HepG2 (cell line): ENCODE results near the gene THAP3. TPM values are rescaled to one million over a fixed set of nuclear protein-coding genes. Genes with fewer than 3 reads are reported as not detected.

Experiments
- CENPX ChIP-seq: sonication (generic); formaldehyde crosslinking; IDR thresholded peaks from 2 replicates; pipeline ENCODE4 v1.9.0; 2021; ENCODE audit warnings: mild to moderate bottlenecking, missing genetic modification reagents, moderate library complexity
- DR1 ChIP-seq: sonication (generic); formaldehyde crosslinking; IDR thresholded peaks from 2 replicates; pipeline ENCODE4 v1.8.0; 2021; ENCODE audit warnings: mild to moderate bottlenecking, missing genetic modification reagents, inconsistent platforms
- GFI1 ChIP-seq: sonication (generic); formaldehyde crosslinking; IDR thresholded peaks from 2 replicates; pipeline ENCODE4 v1.5.0; 2020; ENCODE audit warnings: missing genetic modification reagents, mild to moderate bottlenecking, borderline replicate concordance
- KLF6 ChIP-seq: IDR thresholded peaks from 2 replicates; pipeline ENCODE4 v1.8.0; 2016; ENCODE audit warnings: missing biosample characterization, missing genetic modification reagents
- KLF9 ChIP-seq: IDR thresholded peaks from 2 replicates; pipeline ENCODE4 v1.6.1; 2016; ENCODE audit warnings: low read depth
- MIXL1 ChIP-seq: IDR thresholded peaks from 2 replicates; pipeline ENCODE4 v1.6.1; 2016
- NFE2L1 ChIP-seq: sonication (generic); formaldehyde crosslinking; IDR thresholded peaks from 2 replicates; pipeline ENCODE4 v1.4.0; 2020; ENCODE audit warnings: missing genetic modification reagents, mild to moderate bottlenecking, borderline replicate concordance
- NFKBIZ ChIP-seq: IDR thresholded peaks from 2 replicates; pipeline ENCODE4 v1.6.1; 2018; ENCODE audit warnings: missing genetic modification reagents, missing compliant biosample characterization
- SMC3 ChIP-seq: IDR thresholded peaks from 2 replicates; pipeline ENCODE4 v1.6.1; 2011; ENCODE audit warnings: low read length, improper control_type of control experiment
- U2AF2 ChIP-seq: fragments of 200-400 bp; formaldehyde crosslinking; IDR thresholded peaks from 2 replicates; pipeline ENCODE4 v1.6.1; 2017; ENCODE audit warnings: low read depth, mild to moderate bottlenecking, low read length
- ZBTB20 ChIP-seq: sonication (generic); formaldehyde crosslinking; IDR thresholded peaks from 2 replicates; pipeline ENCODE4 v1.8.1; 2023; ENCODE audit warnings: missing genetic modification reagents, low read depth, mild to moderate bottlenecking, borderline replicate concordance
- ZFP82 ChIP-seq: sonication (generic); formaldehyde crosslinking; IDR thresholded peaks from 2 replicates; pipeline ENCODE4 v1.5.1; 2020; ENCODE audit warnings: mild to moderate bottlenecking, missing genetic modification reagents, borderline replicate concordance
- ZFY ChIP-seq: sonication (generic); formaldehyde crosslinking; IDR thresholded peaks from 2 replicates; pipeline ENCODE4 v1.4.0; 2020; ENCODE audit warnings: missing genetic modification reagents
- ZMYM3 ChIP-seq: sonication (generic); formaldehyde crosslinking; IDR thresholded peaks from 2 replicates; pipeline ENCODE4 v1.5.1; 2020; ENCODE audit warnings: mild to moderate bottlenecking, missing genetic modification reagents
- ZMYM4 ChIP-seq: sonication (generic); formaldehyde crosslinking; IDR thresholded peaks from 2 replicates; pipeline ENCODE4 v1.8.1; 2023; ENCODE audit warnings: mild to moderate bottlenecking, missing genetic modification reagents
- ZNF160 ChIP-seq: sonication (generic); formaldehyde crosslinking; IDR thresholded peaks from 2 replicates; pipeline ENCODE4 v1.8.0; 2022; ENCODE audit warnings: mild to moderate bottlenecking, inconsistent platforms, missing genetic modification reagents
- ZNF20 ChIP-seq: sonication (generic); formaldehyde crosslinking; IDR thresholded peaks from 2 replicates; pipeline ENCODE4 v1.4.0; 2020; ENCODE audit warnings: mild to moderate bottlenecking, moderate library complexity, missing genetic modification reagents
- ZNF670 ChIP-seq: sonication (generic); formaldehyde crosslinking; IDR thresholded peaks from 2 replicates; pipeline ENCODE4 v1.8.0; 2022; ENCODE audit warnings: mild to moderate bottlenecking, missing genetic modification reagents, borderline replicate concordance
- ZNF724P ChIP-seq: sonication (generic); formaldehyde crosslinking; IDR thresholded peaks from 2 replicates; pipeline ENCODE4 v1.8.0; 2022; ENCODE audit warnings: missing genetic modification reagents, borderline replicate concordance
- ZSCAN31 ChIP-seq: sonication (generic); formaldehyde crosslinking; IDR thresholded peaks from 2 replicates; pipeline ENCODE4 v1.5.0; 2020; ENCODE audit warnings: low read depth, mild to moderate bottlenecking, missing genetic modification reagents
- polyA plus RNA-seq, 8 experiments: library from polyadenylated mRNA; depleted of rRNA in 3 of 8; stranded (reverse) in 7 of 8; unstranded in 1 of 8; fragments of >200 nt; fragmentation: Illumina TruSeq in 4 of 8; extraction: Trizol in 4 of 8; gene quantifications; 2 replicates each; pipeline versions ENCODE4 v1.2.1 to v1.2.3, GENCODE V29; 2011 to 2016; ENCODE audit warnings: low read depth in 4 of 8, missing spikeins in 1 of 8, mixed read lengths in 1 of 8; ENCODE audit not compliant: insufficient read depth in 1 of 8
- total RNA-seq, 5 experiments: library from RNA; depleted of rRNA; stranded (reverse); fragments of >200 nt; fragmentation: Illumina TruSeq; extraction: Trizol; gene quantifications; 2 replicates each; pipeline ENCODE4 v1.2.3, GENCODE V29; 2016; ENCODE audit warnings: low read depth in 1 of 5
- TF ChIP-seq, protein P1 (sequence below): sonication (generic); formaldehyde crosslinking; IDR thresholded peaks from 2 replicates; pipeline ENCODE4 v1.4.0; 2020; ENCODE audit warnings: missing genetic modification reagents, borderline replicate concordance
- TF ChIP-seq, protein P2 (sequence below): sonication (generic); formaldehyde crosslinking; IDR thresholded peaks from 2 replicates; pipeline ENCODE4 v1.4.0; 2020; ENCODE audit warnings: mild to moderate bottlenecking, low read depth, missing genetic modification reagents
- TF ChIP-seq, protein P3 (sequence below): sonication (generic); formaldehyde crosslinking; IDR thresholded peaks from 2 replicates; pipeline ENCODE4 v1.5.1; 2020; ENCODE audit warnings: mild to moderate bottlenecking, missing genetic modification reagents, borderline replicate concordance

The THAP3 gene
- total and polyA plus RNA-seq, 2 of the 13 experiments (the other 11 are each of a cell fraction or from before 2014, with no cell fraction given): 10.3 to 14.9 TPM

DNA sequence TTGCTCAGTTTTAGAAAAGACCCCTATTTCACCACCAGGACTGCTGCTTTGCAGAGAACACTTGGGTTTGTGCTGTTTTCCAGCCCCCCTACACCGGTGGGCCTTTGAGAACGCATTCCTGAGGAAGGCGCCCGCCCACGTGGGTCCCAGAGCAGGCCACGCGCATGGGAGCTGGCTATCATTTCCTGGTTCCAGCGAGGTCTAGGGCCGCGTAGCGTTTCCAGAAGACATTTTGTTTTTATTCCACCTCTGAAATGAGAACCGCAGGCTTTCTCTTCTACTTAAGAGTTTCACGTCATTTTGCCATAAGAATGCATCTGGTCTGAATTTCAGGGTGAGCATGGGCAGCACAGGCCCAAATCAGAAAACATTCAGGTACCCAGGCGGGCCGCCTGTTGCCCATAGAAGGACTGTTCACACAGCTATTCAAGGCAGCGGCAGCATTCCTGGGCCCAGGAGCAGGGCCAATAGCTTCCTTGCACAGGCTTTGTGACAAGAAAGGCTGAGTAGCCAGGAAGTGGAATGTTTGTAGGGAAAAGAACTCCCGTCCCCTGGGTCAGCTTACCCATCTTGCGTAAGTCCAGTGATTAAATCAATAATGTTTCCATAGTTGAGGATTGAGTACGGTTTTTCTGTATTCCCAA is 20.6 kb upstream of the THAP3 start (continued):
- TF ChIP-seq, protein P1, sequence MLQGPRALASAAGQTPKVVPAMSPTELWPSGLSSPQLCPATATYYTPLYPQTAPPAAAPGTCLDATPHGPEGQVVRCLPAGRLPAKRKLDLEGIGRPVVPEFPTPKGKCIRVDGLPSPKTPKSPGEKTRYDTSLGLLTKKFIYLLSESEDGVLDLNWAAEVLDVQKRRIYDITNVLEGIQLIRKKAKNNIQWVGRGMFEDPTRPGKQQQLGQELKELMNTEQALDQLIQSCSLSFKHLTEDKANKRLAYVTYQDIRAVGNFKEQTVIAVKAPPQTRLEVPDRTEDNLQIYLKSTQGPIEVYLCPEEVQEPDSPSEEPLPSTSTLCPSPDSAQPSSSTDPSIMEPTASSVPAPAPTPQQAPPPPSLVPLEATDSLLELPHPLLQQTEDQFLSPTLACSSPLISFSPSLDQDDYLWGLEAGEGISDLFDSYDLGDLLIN: no peak; the same call in 1 of the 2 replicates
- TF ChIP-seq CENPX (CRISPR knock-in tag) (no peak), MIXL1 (CRISPR knock-in tag) (peak; percentile 82), ZMYM4 (CRISPR knock-in tag) (peak; percentile 29; the same call in 1 of the 2 replicates), ZBTB20 (CRISPR knock-in tag) (no peak), ZFP82 (no peak), ZNF724P (CRISPR knock-in tag) (no peak), ZNF20 (CRISPR knock-in tag) (no peak), KLF9 (CRISPR knock-in tag) (0 out of 2 replicates have a peak, but pooled peaks have one; percentile 27), DR1 (peak; percentile 24; the same call in 1 of the 2 replicates), ZNF160 (no peak), KLF6 (CRISPR knock-in tag) (no peak; the same call in 1 of the 2 replicates), NFE2L1 (CRISPR knock-in tag) (no peak), ZSCAN31 (no peak), ZFY (CRISPR knock-in tag) (peak; percentile 84), NFKBIZ (CRISPR knock-in tag) (no peak; the same call in 1 of the 2 replicates), ZMYM3 (CRISPR knock-in tag) (no peak), ZNF670 (CRISPR knock-in tag) (0 out of 2 replicates have a peak, but pooled peaks have one; percentile 22), U2AF2 (no peak), SMC3 (no peak), GFI1 (CRISPR knock-in tag) (no peak)
- TF ChIP-seq, protein P2, sequence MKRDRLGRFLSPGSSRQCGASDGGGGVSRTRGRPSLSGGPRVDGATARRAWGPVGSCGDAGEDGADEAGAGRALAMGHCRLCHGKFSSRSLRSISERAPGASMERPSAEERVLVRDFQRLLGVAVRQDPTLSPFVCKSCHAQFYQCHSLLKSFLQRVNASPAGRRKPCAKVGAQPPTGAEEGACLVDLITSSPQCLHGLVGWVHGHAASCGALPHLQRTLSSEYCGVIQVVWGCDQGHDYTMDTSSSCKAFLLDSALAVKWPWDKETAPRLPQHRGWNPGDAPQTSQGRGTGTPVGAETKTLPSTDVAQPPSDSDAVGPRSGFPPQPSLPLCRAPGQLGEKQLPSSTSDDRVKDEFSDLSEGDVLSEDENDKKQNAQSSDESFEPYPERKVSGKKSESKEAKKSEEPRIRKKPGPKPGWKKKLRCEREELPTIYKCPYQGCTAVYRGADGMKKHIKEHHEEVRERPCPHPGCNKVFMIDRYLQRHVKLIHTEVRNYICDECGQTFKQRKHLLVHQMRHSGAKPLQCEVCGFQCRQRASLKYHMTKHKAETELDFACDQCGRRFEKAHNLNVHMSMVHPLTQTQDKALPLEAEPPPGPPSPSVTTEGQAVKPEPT (CRISPR knock-in tag): no peak
- TF ChIP-seq, protein P3, sequence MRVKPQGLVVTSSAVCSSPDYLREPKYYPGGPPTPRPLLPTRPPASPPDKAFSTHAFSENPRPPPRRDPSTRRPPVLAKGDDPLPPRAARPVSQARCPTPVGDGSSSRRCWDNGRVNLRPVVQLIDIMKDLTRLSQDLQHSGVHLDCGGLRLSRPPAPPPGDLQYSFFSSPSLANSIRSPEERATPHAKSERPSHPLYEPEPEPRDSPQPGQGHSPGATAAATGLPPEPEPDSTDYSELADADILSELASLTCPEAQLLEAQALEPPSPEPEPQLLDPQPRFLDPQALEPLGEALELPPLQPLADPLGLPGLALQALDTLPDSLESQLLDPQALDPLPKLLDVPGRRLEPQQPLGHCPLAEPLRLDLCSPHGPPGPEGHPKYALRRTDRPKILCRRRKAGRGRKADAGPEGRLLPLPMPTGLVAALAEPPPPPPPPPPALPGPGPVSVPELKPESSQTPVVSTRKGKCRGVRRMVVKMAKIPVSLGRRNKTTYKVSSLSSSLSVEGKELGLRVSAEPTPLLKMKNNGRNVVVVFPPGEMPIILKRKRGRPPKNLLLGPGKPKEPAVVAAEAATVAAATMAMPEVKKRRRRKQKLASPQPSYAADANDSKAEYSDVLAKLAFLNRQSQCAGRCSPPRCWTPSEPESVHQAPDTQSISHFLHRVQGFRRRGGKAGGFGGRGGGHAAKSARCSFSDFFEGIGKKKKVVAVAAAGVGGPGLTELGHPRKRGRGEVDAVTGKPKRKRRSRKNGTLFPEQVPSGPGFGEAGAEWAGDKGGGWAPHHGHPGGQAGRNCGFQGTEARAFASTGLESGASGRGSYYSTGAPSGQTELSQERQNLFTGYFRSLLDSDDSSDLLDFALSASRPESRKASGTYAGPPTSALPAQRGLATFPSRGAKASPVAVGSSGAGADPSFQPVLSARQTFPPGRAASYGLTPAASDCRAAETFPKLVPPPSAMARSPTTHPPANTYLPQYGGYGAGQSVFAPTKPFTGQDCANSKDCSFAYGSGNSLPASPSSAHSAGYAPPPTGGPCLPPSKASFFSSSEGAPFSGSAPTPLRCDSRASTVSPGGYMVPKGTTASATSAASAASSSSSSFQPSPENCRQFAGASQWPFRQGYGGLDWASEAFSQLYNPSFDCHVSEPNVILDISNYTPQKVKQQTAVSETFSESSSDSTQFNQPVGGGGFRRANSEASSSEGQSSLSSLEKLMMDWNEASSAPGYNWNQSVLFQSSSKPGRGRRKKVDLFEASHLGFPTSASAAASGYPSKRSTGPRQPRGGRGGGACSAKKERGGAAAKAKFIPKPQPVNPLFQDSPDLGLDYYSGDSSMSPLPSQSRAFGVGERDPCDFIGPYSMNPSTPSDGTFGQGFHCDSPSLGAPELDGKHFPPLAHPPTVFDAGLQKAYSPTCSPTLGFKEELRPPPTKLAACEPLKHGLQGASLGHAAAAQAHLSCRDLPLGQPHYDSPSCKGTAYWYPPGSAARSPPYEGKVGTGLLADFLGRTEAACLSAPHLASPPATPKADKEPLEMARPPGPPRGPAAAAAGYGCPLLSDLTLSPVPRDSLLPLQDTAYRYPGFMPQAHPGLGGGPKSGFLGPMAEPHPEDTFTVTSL (CRISPR knock-in tag): peak; percentile 17; the same call in 1 of the 2 replicates
